RPMI8226 (cell line): ENCODE data around the gene DDX3Y.

ENCODE experiments used
- DNase-seq: peaks from one replicate; pipeline ENCODE4 v3.0.0-alpha.2; 2015

Gene DDX3Y

GRCh38 chrY:12904618-12905516 is at the start of gene DDX3Y:
DDX3Y (plus strand) TSS chrY:12904868; CDS start chrY:12904937, 69 bp downstream.
- DNase-seq, result peak; percentile 88

- DNase-seq, result no peak
These were observed 48.8 kb upstream of the DDX3Y start for GRCh38 chrY:12855791-12856275.

DNA sequence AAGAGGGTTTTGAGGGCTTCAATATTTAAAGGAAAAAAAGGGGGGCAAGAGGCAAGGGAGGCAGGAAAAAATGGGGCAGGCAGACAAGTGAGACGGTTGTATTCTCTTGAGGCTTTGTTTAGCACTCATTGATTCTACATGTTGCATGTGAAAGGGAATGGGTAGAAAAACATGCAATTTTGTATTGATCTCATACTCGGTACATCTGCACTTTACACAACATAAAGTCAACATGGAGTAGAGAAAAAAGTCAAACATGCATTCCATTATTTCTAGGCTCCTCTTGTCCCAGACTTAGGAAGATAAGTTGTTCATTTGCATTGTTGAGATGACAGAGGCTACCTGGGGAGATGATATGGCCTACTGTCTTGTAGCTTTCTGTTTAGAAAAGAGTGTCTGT is 36.7 kb upstream of the DDX3Y start:
- DNase-seq, result no peak

GRCh38 chrY:12896973-12897372 is 7.7 kb upstream of the DDX3Y start:
- no peak for DNase-seq

- no peak for DNase-seq
These were observed 6.1 kb upstream of the DDX3Y start for GRCh38 chrY:12898604-12899003.

- DNase-seq, result peak; percentile 73
These were observed 827 bp downstream of the DDX3Y start for GRCh38 chrY:12905517-12905872.

DNA sequence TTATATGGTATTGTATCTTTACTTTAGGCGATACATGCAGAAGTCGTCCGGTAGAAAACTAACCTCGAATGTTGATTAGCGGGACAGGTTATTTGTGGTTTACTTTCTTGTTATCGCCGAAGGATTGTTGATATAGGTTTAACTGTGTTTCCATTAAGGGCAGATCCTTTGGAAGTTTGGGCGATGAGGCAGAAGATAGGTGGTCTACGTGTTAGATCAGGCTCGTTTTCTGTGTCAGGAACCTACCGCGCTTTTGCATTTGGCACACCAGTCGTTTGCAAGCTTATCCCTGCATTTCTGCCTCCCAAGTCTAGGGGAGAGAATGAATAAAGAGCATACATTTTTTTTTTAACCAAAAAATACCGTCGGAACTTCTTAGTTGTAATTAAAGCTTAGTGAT is 1.2 kb downstream of the DDX3Y start:
- DNase-seq, result no peak

- DNase-seq, result no peak
These were observed 8.9 kb downstream of the DDX3Y start for GRCh38 chrY:12913541-12913940.

GRCh38 chrY:12928043-12928442 is 23.4 kb downstream of the DDX3Y start:
- DNase-seq, result no peak

DNA sequence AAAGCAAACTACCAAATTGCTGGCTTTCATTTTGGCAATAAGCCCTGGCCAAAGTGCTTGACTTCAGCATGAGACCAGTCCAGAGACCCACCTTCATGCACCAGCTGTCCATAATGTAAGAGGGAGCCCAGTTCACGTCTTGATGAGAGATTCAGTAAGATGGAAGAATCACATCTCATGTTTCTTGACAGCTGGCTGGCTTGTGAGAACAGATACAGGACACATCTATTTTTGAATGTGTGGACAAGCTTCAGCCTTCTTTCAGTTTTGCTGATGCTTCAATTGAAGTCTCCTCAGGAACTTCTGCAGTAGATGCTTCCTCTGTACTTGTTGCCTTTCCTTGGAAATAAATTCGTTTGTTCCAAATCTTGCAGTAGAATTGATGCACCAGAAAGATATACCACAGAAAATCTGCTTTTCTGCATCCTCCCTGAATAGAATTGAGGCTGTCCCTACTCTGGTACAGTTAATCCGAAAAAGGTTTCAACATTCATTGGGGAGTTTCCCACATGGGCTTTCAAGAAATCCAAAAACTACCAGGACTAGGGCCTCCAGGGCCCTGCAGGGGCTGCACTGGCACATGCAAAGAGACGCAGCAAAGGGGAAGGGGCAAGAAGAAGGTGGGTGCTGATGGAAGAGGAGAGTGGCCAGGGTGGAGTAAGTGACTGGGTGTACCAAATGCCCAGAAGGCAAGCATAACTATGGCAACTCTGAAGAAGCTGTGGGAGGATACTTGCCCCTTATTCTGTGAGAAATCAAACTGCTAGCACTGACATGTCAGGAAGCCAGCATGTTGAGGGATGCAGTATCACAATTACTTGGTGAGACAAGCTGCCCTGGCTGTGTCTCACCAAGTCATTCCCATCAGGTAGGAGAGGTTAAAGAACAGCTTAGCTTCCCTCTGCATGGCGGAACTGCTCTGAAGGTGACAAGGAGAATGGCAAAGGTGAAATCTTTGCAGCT is 37.3 kb downstream of the DDX3Y start:
- DNase-seq, result no peak
